Tibial nerve (tissue), 4 donors: ENCODE results near the gene FAM149B1. TPM values are rescaled to one million over a fixed set of nuclear protein-coding genes. Genes with fewer than 3 reads are reported as not detected.

Experiments
- DNase-seq, 2 donors: peaks; one replicate each; pipeline ENCODE4 v3.0.0-alpha.2; 2019; ENCODE audit warnings: low spot score in 2 of 2
- H3K27ac ChIP-seq, 4 donors: fragments of 200-600 bp; sonication (generic) in 3 of 4; one replicate each; pipeline ENCODE4 v1.5.1; 2017 to 2019; ENCODE audit warnings: mild to moderate bottlenecking in 1 of 4
- H3K27me3 ChIP-seq, 2 donors: fragments of 200-600 bp; sonication (generic) in 1 of 2; one replicate each; pipeline versions ENCODE4 v1.5.1 to v1.6.0; 2017 to 2019
- H3K36me3 ChIP-seq, 3 donors: fragments of 200-600 bp; sonication (generic); one replicate each; pipeline ENCODE4 v1.5.1; 2018 to 2019
- H3K4me1 ChIP-seq, 4 donors: fragments of 200-600 bp; sonication (generic) in 3 of 4; one replicate each; pipeline ENCODE4 v1.5.1; 2017 to 2019
- H3K4me3 ChIP-seq, 4 donors: fragments of 200-600 bp; sonication (generic) in 3 of 4; one replicate each; pipeline ENCODE4 v1.5.1; 2017 to 2019; ENCODE audit warnings: mild to moderate bottlenecking in 1 of 4, moderate library complexity in 1 of 4
- H3K9me3 ChIP-seq, 4 donors: fragments of 200-600 bp; sonication (generic) in 3 of 4; one replicate each; pipeline ENCODE4 v1.5.1; 2017 to 2019
- EP300 ChIP-seq, 2 donors: sonication (generic); formaldehyde crosslinking; IDR thresholded peaks; one replicate each; pipeline ENCODE4 v1.6.1; 2017; ENCODE audit warnings: antibody characterized with exemption in 2 of 2, mild to moderate bottlenecking in 1 of 2
- POLR2A ChIP-seq, 2 donors: fragments of 450-650 bp; IDR thresholded peaks; one replicate each; pipeline ENCODE4 v1.6.1; 2017; ENCODE audit warnings: antibody characterized with exemption in 2 of 2, mild to moderate bottlenecking in 2 of 2, moderate library complexity in 2 of 2
- WGBS, 2 donors: methylation state at CpG; one replicate each; pipeline ENCODE4 v1.1.5; 2018; 5-methylcytosine and 5-hydroxymethylcytosine counted together
- total RNA-seq, 4 donors: library from RNA; depleted of rRNA; stranded (reverse); fragments of >200 nt; gene quantifications; one replicate each; pipeline ENCODE4 v1.1.0, GENCODE V29; 2016
- TF ChIP-seq, protein P1 (sequence below), 5 experiments: fragments of 200-600 bp in 3 of 5; fragments of 450-650 bp in 2 of 5; sonication (generic) in 3 of 5; IDR thresholded peaks; one replicate each; pipeline ENCODE4 v1.5.1; 2016 to 2019; ENCODE audit warnings: antibody characterized with exemption in 5 of 5, mild to moderate bottlenecking in 3 of 5, moderate library complexity in 2 of 5

Gene FAM149B1
- total RNA-seq, 4 donors from 2014 or later, result 11.0 to 27.1 (median 25.0) TPM

DNA sequence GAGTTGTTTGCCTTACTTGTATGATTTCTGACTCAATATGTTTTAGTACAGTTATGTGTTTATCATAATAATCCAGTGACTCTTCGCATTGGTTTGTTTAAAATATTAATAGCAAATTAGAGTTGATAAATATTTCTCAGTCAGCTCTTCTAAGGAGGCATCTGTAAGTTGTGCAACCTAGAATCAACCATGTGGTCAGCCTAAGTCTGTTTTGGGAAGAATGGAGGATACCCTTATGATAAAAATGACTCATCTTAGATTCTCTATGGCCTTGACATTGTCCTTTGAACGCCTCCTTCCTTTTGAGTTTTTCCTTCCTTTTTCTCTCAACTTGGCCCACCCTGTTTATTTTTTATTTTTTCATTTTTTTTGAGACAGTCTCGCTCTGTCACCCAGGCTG is 60.3 kb downstream of the FAM149B1 start:
- Histone ChIP-seq H3K9me3 (no peaks in the 10 kb centered on the region), H3K4me3 (no peak overlapping the region), H3K36me3 (peaks cover 0 to 49% (median 0%) of the 10 kb centered on the region in 3 donors), H3K4me1 (no peaks in the 10 kb centered on the region), H3K27ac (no peak overlapping the region), H3K27me3 (no peaks in the 10 kb centered on the region)
- TF ChIP-seq POLR2A (IDR thresholded peaks at IDR 0.05) (no peak), EP300 (IDR thresholded peaks at IDR 0.05) (no peak)
- TF ChIP-seq, protein P1, sequence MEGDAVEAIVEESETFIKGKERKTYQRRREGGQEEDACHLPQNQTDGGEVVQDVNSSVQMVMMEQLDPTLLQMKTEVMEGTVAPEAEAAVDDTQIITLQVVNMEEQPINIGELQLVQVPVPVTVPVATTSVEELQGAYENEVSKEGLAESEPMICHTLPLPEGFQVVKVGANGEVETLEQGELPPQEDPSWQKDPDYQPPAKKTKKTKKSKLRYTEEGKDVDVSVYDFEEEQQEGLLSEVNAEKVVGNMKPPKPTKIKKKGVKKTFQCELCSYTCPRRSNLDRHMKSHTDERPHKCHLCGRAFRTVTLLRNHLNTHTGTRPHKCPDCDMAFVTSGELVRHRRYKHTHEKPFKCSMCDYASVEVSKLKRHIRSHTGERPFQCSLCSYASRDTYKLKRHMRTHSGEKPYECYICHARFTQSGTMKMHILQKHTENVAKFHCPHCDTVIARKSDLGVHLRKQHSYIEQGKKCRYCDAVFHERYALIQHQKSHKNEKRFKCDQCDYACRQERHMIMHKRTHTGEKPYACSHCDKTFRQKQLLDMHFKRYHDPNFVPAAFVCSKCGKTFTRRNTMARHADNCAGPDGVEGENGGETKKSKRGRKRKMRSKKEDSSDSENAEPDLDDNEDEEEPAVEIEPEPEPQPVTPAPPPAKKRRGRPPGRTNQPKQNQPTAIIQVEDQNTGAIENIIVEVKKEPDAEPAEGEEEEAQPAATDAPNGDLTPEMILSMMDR (IDR thresholded peaks at IDR 0.05), result no peak
- WGBS, 2 donors, result 84 to 86% methylated on average over 3 of the region's 3 CpGs
- DNase-seq, result no peak

GRCh38 chr10:73229567-73229966 is 61.6 kb downstream of the FAM149B1 start:
- no peaks in the 10 kb centered on the region for H3K9me3 ChIP-seq
- TF ChIP-seq, protein P1 (IDR thresholded peaks at IDR 0.05), result no peak
- TF ChIP-seq EP300 (IDR thresholded peaks at IDR 0.05) (no peak), POLR2A (IDR thresholded peaks at IDR 0.05) (no peak)
- H3K27me3 ChIP-seq, result no peaks in the 10 kb centered on the region
- H3K27ac ChIP-seq, result no peak overlapping the region
- H3K4me3 ChIP-seq, result no peak overlapping the region
- H3K36me3 ChIP-seq, result peaks cover 0 to 58% (median 3%) of the 10 kb centered on the region in 3 donors
- no peaks in the 10 kb centered on the region for H3K4me1 ChIP-seq
- WGBS, 2 donors, result 76 to 83% methylated on average over 6 of the region's 6 CpGs
- no peak for DNase-seq

- Histone ChIP-seq H3K4me3 (no peak overlapping the region), H3K27me3 (no peaks in the 10 kb centered on the region), H3K9me3 (no peaks in the 10 kb centered on the region), H3K27ac (no peak overlapping the region), H3K4me1 (no peaks in the 10 kb centered on the region), H3K36me3 (peaks cover 3 to 78% (median 3%) of the 10 kb centered on the region in 3 donors)
- TF ChIP-seq POLR2A (IDR thresholded peaks at IDR 0.05) (no peak), EP300 (IDR thresholded peaks at IDR 0.05) (no peak)
- TF ChIP-seq, protein P1 (IDR thresholded peaks at IDR 0.05), result no peak
- no peak for DNase-seq
- 87 to 88% methylated on average over 8 of the region's 8 CpGs for WGBS, 2 donors
Observed at GRCh38 chr10:73232887-73233286, 65.0 kb downstream of the FAM149B1 start.

GRCh38 chr10:73233883-73234282 is 66.0 kb downstream of the FAM149B1 start:
- Histone ChIP-seq H3K4me3 (no peak overlapping the region), H3K27me3 (no peaks in the 10 kb centered on the region), H3K36me3 (peaks cover 3 to 77% (median 3%) of the 10 kb centered on the region in 3 donors), H3K27ac (no peak overlapping the region), H3K9me3 (no peaks in the 10 kb centered on the region), H3K4me1 (no peaks in the 10 kb centered on the region)
- no peak for DNase-seq
- WGBS, 2 donors, result 90 to 93% methylated on average over 2 of the region's 2 CpGs
- no peak for TF ChIP-seq EP300 (IDR thresholded peaks at IDR 0.05)

DNA sequence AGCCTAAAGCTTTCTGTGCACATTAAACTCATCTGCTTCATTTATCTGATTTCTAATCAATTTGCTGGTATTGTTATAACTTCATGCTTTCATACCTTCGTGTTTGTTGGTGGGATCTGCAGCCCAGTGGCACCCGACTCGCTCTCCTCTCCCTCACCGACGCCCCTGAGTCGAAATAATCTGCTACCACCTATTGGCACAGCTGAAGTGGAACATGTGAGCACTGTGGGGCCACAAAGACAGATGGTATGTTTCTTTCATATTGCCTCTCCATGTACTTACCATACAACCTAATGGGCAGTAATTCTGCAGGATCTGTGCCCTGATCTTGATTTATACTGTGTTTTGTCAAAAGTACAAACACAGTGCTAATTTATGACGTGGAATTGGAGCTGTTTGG is 66.8 kb downstream of the FAM149B1 start:
- WGBS, 2 donors, result 86 to 95% methylated on average over 7 of the region's 7 CpGs
- H3K27me3 ChIP-seq, result no peaks in the 10 kb centered on the region
- no peaks in the 10 kb centered on the region for H3K4me1 ChIP-seq
- DNase-seq, result no peak
- no peaks in the 10 kb centered on the region for H3K9me3 ChIP-seq
- no peak for TF ChIP-seq EP300 (IDR thresholded peaks at IDR 0.05)
- TF ChIP-seq, protein P1 (IDR thresholded peaks at IDR 0.05), result no peak
- TF ChIP-seq POLR2A (IDR thresholded peaks at IDR 0.05), result no peak
- peaks cover 3 to 80% (median 3%) of the 10 kb centered on the region in 3 donors for H3K36me3 ChIP-seq
- H3K27ac ChIP-seq, result no peak overlapping the region
- no peak overlapping the region for H3K4me3 ChIP-seq
